ENCODE results near the gene MCF2L2. TPM values are rescaled to one million over a fixed set of nuclear protein-coding genes. Genes with fewer than 3 reads are reported as not detected.
A peak's percentile ranks its signal among the peaks of the same experiment; 100 is the strongest.

MCF2L2 gene
- total and polyA plus RNA-seq, 9 of the 15 experiments (the other 6 are each of a cell fraction or from before 2014, with no cell fraction given), result 0.56 to 4.2 (median 3.0) TPM

DNA sequence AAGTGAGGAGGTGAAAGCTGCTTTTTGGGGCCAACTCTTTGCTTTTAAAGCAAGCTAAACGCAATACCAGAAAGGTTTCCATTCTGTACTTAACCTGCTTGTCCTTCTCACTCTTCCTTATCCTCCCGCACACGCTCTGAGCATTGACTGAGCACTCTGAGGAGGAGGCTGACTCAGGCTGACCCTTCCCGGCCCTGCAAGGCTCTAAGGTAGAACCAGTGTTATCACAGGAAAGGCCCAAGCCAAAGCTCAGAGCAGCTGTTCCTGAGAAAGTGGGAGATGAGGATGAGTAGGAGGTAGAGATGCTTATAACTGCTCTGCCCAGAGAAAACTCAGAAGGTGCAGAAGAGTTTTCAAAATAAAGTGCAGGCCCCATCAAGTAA is 173.1 kb downstream of the MCF2L2 start (continued):
- TF ChIP-seq SMARCA4 (IDR thresholded peaks at IDR 0.05), result peak; percentile 51
- TF ChIP-seq ETV1 (tag; conservative IDR thresholded peaks at IDR 0.05; ENCODE audit: low read depth), result no peak
- TF ChIP-seq CBX3 (IDR thresholded peaks at IDR 0.05; ENCODE audit: borderline replicate concordance in 1 of 2, low read length in 2 of 2), result no peak; a peak in 1 of 3 replicates
- TF ChIP-seq ILK (tag; IDR thresholded peaks at IDR 0.05; ENCODE audit: borderline replicate concordance, low read depth), result no peak
- TF ChIP-seq PTTG1 (tag; IDR thresholded peaks at IDR 0.05; ENCODE audit: low read depth), result no peak
- TF ChIP-seq NFE2L1 (tag; IDR thresholded peaks at IDR 0.05; ENCODE audit: borderline replicate concordance, low read depth), result no peak
- TF ChIP-seq NR4A1 (CRISPR knock-in tag; IDR thresholded peaks at IDR 0.05), result no peak
- no peak for TF ChIP-seq NR4A1 (tag; IDR thresholded peaks at IDR 0.05)
- TF ChIP-seq HDAC2 (IDR thresholded peaks at IDR 0.05), result 0 out of 2 replicates have a peak, but pooled peaks have one; percentile 52
- no peak for TF ChIP-seq ASH1L (IDR thresholded peaks at IDR 0.05; ENCODE audit: borderline replicate concordance, low read depth, partially characterized antibody)
- TF ChIP-seq TAL1 (IDR thresholded peaks at IDR 0.05), result peak; percentile 21; the same call in 1 of the 2 replicates
- TF ChIP-seq MEF2A (IDR thresholded peaks at IDR 0.05; ENCODE audit: control insufficient read depth, low read depth, low read length), result no peak
- no peak for TF ChIP-seq CEBPG (CRISPR knock-in tag; IDR thresholded peaks at IDR 0.05)
- no peak for TF ChIP-seq CEBPG (tag; conservative IDR thresholded peaks at IDR 0.05 in 1 of 2, IDR thresholded peaks at IDR 0.05 in 1 of 2)
- TF ChIP-seq STAT5A (IDR thresholded peaks at IDR 0.05; ENCODE audit: borderline replicate concordance, low read length), result no peak
- no peak for TF ChIP-seq ZNF668 (CRISPR knock-in tag; IDR thresholded peaks at IDR 0.05)
- no peak for TF ChIP-seq SMARCC2 (IDR thresholded peaks at IDR 0.05; ENCODE audit: low read depth)
- TF ChIP-seq POLR2AphosphoS5 (IDR thresholded peaks at IDR 0.05; ENCODE audit: control insufficient read depth, insufficient read depth, low read depth, low read length), result peak; percentile 72; the same call in 1 of the 2 replicates
- TF ChIP-seq LEF1 (IDR thresholded peaks at IDR 0.05), result 0 out of 2 replicates have a peak, but pooled peaks have one; percentile 28
- TF ChIP-seq TAF1 (IDR thresholded peaks at IDR 0.05; ENCODE audit: control insufficient read depth, extremely low read depth, insufficient read depth, low read length, severe bottlenecking), result peak; percentile 75
- TF ChIP-seq BACH1 (tag; IDR thresholded peaks at IDR 0.05), result 0 out of 2 replicates have a peak, but pooled peaks have one; percentile 19
- no peak for TF ChIP-seq NCOA1 (IDR thresholded peaks at IDR 0.05; ENCODE audit: low read depth)
- peak; percentile 36; the same call in 1 of the 2 replicates for TF ChIP-seq CREM (IDR thresholded peaks at IDR 0.05; ENCODE audit: low read depth)
- TF ChIP-seq NRF1 (conservative IDR thresholded peaks at IDR 0.05 in 1 of 2, IDR thresholded peaks at IDR 0.05 in 1 of 2), result peak; percentile 51 to 58; a peak in 3 of 4 replicates
- TF ChIP-seq, protein P1, sequence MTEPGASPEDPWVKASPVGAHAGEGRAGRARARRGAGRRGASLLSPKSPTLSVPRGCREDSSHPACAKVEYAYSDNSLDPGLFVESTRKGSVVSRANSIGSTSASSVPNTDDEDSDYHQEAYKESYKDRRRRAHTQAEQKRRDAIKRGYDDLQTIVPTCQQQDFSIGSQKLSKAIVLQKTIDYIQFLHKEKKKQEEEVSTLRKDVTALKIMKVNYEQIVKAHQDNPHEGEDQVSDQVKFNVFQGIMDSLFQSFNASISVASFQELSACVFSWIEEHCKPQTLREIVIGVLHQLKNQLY (CRISPR knock-in tag; conservative IDR thresholded peaks at IDR 0.05), result no peak
- TF ChIP-seq TCF3 (CRISPR knock-in tag; IDR thresholded peaks at IDR 0.05), result peak; percentile 63
- TF ChIP-seq DACH1 (IDR thresholded peaks at IDR 0.05; ENCODE audit: partially characterized antibody), result peak; percentile 70
- no peak for TF ChIP-seq TARDBP (IDR thresholded peaks at IDR 0.05)
- no peak for TF ChIP-seq TAF7 (tag; IDR thresholded peaks at IDR 0.05)
- TF ChIP-seq ETV5 (CRISPR knock-in tag; IDR thresholded peaks at IDR 0.05; ENCODE audit: low read depth), result no peak
- no peak for TF ChIP-seq ZNF780A (CRISPR knock-in tag; IDR thresholded peaks at IDR 0.05)
- peak; percentile 72 for TF ChIP-seq ARID1B (IDR thresholded peaks at IDR 0.05)
